PFSK-1 (cell line): ENCODE measurements around the gene CES1.

ENCODE experiments used
- FOXP2 ChIP-seq: optimal IDR thresholded peaks from 2 replicates; pipeline ENCODE3; 2011; ENCODE audit warnings: borderline replicate concordance, control low read depth, inconsistent platforms; ENCODE audit not compliant: insufficient read depth; ENCODE audit errors: extremely low read length, extremely low read depth
- POLR2AphosphoS5 ChIP-seq: IDR thresholded peaks from 2 replicates; pipeline ENCODE4 v1.6.1; 2012; ENCODE audit warnings: low read depth, mild to moderate bottlenecking, control low read depth, low read length, moderate library complexity
- REST ChIP-seq, 2 experiments: IDR thresholded peaks; 2 replicates each; pipeline versions ENCODE4 v1.6.1 to v1.8.0; 2011 to 2012; ENCODE audit warnings: low read depth in 2 of 2, low read length in 2 of 2, control low read depth in 1 of 2, inconsistent platforms in 1 of 2, mild to moderate bottlenecking in 1 of 2, moderate library complexity in 1 of 2; ENCODE audit not compliant: insufficient read depth in 1 of 2
- SIN3A ChIP-seq: IDR thresholded peaks from 2 replicates; pipeline ENCODE4 v1.6.1; 2012; ENCODE audit warnings: mild to moderate bottlenecking, low read length, moderate library complexity, borderline replicate concordance; ENCODE audit not compliant: insufficient read depth
- TAF1 ChIP-seq: IDR thresholded peaks from 2 replicates; pipeline ENCODE4 v1.6.1; 2012; ENCODE audit warnings: low read length, control low read depth, borderline replicate concordance; ENCODE audit not compliant: insufficient read depth

CES1 gene

GRCh38 chr16:55822280-55822810 is 10.6 kb downstream of the CES1 start:
- TF ChIP-seq FOXP2: no peak
- TF ChIP-seq TAF1: no peak
- no peak for TF ChIP-seq REST (IDR thresholded peaks at IDR 0.05; ENCODE audit: insufficient read depth in 1 of 2, low read depth in 2 of 2, low read length in 2 of 2)
- no peak for TF ChIP-seq SIN3A
- TF ChIP-seq POLR2AphosphoS5: no peak

DNA sequence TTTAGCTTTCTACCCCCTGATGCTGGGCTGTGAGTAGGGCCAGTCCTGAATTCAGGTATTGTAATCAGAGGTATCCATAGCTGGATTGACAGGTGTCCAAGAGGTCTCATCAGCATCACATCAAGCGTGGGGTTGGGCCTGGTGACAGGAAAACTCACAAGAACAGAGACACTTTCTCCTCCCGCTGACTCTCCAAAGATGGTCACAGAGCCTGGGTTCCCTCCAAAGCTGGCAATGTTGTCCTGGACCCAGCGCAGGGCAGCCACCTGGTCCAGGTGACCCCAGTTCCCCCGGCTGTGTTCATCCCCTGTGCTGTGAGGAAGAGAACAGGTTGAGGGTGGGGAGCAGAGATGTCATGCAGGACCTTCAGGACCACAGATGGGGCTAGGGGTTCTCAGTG is 11.7 kb downstream of the CES1 start:
- TF ChIP-seq SIN3A: no peak
- no peak for TF ChIP-seq POLR2AphosphoS5
- TF ChIP-seq FOXP2: no peak
- no peak for TF ChIP-seq REST (IDR thresholded peaks at IDR 0.05; ENCODE audit: insufficient read depth in 1 of 2, low read depth in 2 of 2, low read length in 2 of 2)
- no peak for TF ChIP-seq TAF1

GRCh38 chr16:55820615-55821014 is 12.3 kb downstream of the CES1 start:
- TF ChIP-seq TAF1 (no peak), SIN3A (no peak), REST (IDR thresholded peaks at IDR 0.05; ENCODE audit: insufficient read depth in 1 of 2, low read depth in 2 of 2, low read length in 2 of 2) (no peak), POLR2AphosphoS5 (no peak), FOXP2 (no peak)

DNA sequence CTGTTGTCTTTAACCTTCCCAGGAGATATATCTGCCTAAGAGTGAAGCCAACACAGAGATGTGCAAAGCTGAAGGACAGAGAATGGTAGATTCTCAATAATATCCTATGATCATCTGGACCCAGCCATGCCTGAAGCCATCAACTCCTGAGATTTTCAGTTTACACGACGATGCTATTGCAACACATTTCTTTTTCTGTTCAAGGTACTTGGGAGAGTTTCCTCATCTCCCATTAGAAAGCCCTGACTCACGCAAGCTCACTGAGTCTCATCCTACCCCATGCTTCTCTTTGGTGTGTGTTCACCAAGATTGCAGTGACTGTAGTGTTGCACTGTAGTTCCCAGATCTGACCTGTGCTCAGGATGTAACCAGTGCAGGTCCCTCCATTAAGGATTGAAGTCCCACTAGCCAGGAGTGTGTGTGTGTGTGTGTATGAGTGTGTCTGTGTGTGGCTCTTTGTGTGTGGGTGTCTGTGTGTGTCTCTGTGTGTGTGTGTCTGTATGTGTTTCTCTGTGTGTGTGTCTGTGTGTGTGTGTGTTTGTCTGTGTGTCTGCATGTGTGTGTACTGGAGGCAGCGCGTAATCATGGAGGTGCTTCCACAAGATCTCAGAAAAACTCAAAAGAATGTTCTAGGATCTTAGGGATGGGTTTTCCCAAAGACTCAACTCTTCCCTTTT is 15.5 kb downstream of the CES1 start:
- TF ChIP-seq POLR2AphosphoS5 (no peak), SIN3A (no peak), REST (IDR thresholded peaks at IDR 0.05; ENCODE audit: insufficient read depth in 1 of 2, low read depth in 2 of 2, low read length in 2 of 2) (no peak), FOXP2 (no peak), TAF1 (no peak)

GRCh38 chr16:55815320-55815719 is 17.6 kb downstream of the CES1 start:
- TF ChIP-seq SIN3A (no peak), TAF1 (no peak), FOXP2 (no peak), POLR2AphosphoS5 (no peak), REST (IDR thresholded peaks at IDR 0.05; ENCODE audit: insufficient read depth in 1 of 2, low read depth in 2 of 2, low read length in 2 of 2) (no peak)
